Measurements from ENCODE around the gene GRIP2.

Gene GRIP2

DNA sequence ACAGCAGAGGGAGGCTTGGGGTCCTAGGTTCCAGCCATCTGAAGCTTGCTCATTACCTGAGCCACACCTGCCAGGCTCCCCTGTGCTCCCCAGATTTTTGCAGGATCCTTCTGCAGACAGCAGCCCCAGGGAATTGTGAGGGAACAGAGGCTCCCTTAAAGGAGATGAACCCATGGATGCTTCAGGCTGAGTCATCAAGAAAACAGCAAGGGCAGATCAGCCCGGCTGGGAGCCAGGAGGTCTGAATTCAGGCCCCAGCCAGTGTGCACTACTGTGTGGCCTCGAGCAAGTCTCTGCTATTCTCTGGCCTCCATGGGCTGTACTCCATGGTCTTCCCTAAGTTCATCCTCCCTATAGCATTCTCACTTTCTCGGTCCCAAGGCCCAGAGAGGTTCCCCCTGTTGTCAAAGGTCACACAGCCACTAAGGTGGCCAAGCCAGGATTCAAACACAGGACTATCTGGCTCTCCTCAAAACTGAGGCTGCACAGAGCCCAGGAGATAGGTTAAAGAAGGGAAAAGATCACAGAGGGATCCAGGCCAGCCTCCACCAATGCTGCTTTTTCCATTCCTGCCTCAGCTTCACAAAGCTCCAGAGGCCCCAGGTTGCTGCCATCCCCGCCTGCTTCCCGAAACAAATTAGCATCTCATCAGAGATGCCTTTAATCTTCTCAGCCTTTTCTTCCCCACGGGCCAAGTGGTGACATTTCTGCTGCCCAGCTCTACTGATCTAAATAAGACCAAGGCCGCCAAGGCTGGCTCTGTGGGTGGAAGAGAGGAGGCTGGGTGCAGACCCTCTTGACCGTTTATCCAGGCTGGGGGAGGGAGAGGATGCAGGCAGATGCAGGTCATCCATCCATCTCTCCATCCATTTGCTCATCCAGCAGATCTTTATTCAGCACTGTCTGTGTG, 21.2 kb upstream of the GRIP2 start:
- DNase-seq = no peak

DNA sequence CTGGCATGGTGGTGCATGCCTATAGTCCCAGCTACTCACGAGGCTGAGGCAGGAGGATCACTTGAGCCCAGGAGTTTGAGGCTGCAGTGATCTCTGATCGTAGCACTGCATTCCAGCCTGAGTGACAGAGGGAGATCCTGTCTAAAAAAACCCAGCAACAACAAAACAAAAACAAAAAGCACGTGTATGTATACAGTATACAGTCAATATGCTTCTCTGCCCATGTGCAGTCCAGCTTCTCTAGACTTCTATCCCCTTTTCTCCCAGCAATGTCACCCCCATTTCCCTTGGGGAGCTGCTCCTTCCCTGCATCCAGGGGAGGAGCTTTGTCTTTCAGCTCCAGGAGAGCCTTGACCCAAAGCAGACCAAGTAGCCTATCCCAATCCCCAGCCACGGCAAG, 20.0 kb upstream of the GRIP2 start:
- DNase-seq = no peak

DNA sequence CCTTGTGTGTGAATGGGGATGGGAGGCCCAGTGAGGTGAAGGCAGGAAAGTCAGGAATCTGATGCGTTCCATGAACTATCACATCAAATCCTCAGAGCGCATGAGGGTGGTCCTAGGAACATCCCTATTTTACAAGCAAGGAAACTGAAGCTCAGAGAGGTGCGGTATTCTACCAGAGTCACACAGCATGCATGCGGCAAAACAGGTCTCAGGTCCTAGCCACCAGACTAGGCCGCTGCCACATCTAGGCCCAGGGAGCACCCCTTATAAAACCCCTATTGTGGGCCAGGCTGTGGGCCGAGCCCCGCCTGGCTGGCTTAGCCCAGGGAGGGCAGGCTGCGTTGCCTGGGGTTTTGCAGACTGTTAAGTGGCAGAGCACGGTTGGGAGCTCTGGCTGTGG, 17.9 kb upstream of the GRIP2 start:
- DNase-seq = no peak

DNA sequence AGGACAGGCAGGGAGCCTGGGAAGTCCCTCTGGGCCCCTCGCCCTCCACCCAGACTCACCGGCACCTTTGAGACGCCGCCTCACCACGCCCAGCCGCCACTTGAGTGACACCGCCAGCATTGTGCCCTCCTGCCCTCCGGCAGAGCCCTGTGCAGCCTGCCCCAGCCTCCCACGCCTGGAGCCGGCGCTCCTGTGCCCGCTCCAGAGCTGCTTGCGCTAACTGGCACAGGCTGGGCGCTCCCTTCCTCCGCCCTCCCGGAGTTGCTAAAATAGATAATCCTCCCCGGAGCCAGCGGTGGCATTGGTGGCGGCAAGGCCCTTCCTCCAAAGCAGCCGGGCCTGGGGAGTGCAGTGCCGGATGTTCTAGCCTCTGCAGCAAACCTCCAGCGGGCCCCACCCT, 15.7 kb upstream of the GRIP2 start:
- DNase-seq = peak; percentile 24

DNA sequence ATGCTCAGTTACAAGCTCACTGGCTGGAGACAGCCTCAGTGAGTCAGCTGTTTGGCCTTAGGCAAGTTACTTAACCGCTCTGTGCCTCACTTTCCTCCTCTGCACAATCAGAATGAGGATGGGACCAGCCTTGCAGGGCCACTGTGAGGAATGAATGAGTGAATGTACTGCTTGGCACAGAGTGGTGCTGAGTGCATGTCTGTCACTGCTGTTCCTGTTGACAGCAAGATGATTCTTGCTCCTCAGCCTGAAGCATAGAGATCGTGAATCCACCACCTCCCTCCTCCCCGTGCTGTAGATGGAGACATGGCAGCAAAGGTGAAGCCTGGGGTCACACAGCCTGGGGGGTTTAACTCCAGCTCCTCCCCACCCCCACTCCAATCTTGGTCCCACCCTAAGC, 14.6 kb upstream of the GRIP2 start:
- no peak for DNase-seq

DNA sequence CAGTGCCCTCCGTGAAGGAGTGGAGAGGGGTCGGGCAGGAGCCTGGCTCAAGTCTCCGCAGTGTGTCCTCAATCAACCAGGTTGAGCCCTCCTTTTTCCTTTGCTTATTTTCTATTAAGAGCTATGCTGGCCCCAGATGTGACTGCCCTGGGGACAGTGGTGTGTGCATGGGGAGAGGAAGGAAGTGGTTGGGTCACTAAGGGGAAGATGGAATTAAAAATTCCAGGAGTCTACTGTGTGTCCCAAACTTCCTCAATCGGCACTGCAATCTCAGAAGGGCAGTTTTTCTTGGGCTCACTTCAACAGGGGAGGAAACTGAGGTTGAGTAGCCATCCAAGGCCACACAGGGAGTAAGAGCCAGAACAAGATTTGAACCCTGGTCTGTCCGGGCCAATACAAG, 13.7 kb upstream of the GRIP2 start:
- DNase-seq = no peak

DNA sequence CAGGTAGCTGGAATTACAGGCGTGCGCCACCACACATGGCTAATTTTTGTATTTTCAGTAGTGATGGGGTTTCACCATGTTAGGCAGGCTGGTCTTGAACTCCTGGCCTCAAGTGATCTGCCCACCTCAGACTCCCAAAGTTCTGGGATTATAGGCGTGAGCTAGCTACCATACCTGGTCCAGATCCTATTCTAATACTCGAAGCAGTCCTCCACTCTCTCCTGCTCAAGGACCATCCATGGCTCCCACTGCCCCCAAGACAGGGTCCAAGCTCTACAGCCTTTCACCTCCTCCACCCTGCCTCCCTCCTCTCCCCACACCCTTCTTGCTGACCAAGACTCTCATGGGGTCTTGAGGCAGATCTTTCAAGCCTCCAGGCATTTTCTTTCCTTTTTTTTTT, 12.6 kb upstream of the GRIP2 start:
- DNase-seq = no peak

DNA sequence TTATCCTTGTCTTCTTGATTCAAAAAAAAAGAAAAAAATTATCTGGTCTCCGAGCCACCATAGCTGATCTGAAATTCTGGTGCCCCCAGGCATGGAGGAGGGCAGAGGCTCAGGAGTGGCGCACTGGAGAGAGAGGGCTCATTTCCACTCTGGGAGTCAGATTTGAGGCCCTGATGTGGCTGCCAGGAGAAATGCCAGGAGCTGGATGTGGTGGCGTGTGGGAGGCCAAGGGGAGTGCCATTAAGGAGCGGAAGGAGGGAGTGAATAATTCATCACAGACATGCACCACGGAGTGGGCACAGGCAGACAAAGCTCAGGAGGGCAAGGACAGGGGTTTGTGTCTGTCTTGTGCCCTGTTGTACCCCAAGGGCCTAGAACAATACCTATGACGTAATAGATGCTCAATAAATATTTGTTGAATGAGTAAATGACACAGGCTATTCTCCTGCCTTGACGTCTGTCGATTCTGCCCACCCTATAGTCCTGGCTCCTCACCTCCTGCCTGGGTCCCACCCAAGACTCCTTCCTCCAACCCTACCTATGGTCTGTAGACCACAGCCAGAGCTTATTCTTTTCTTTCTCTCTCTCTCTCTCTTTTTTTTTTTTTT, 12.0 kb upstream of the GRIP2 start:
- no peak for DNase-seq

DNA sequence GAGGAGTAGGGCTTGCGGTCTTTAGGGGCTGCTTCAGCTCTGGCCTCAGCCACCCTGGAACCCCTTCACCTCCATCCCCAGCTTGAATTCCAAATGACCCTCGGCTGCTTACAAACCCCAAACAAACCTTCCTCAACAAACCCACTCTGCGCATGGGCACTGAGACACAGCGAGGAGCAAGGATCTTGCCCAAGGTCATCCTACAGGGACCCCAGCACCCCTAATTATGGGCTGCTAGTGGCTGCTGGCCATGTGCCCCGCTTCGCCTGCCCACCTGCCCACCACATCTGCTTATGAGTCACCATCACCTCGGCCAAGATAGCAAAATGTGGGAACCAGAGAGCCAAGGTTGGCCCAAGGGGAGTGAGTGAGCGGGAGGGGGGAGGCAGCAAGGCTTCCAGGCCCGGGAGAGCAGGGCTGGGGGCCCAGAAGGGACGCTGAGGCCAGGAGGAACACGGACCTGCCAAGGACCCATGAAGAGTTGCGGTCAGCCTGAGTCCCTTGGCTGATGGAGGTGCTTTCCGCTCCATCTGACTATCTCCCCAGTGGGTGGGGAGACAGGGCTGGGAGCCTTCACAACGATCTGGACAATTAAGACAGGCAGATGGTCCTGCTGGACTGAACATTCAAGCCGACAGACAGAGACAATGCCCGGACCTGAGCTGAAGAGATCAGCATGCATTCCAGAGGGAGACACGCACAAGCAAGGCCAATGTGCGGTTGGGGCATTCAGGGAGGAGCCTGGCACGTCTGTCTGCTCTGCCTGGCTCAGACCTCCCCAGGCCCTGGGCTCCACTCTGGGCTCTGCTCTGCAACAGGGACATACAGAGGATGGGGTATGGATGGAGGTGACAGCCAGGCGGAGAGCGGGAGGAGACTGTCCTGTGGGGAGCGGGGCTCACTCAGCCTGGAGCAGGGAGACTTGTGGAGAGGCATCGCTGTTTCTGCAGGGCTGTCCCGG, 10.8 kb upstream of the GRIP2 start:
- no peak for DNase-seq

DNA sequence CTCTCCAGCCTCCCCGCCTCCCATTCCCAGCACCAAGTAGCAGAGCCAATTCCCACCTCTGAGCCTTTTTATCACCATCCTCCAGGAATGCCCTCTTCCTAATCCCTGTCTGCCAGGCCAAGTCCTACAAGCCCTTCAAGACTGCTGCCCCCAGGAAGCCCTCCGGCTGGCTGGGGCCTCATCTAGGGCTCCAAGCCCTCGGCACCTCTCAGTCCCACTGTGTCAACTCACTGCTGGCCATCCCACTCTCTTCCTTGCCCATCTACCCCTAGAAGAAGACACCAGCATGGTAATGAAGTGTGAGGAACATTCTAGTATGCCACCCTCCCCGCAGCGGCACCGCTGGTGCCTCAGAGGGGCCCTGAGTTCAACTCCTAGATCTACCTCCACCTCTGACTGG, 10.0 kb upstream of the GRIP2 start:
- no peak for DNase-seq

DNA sequence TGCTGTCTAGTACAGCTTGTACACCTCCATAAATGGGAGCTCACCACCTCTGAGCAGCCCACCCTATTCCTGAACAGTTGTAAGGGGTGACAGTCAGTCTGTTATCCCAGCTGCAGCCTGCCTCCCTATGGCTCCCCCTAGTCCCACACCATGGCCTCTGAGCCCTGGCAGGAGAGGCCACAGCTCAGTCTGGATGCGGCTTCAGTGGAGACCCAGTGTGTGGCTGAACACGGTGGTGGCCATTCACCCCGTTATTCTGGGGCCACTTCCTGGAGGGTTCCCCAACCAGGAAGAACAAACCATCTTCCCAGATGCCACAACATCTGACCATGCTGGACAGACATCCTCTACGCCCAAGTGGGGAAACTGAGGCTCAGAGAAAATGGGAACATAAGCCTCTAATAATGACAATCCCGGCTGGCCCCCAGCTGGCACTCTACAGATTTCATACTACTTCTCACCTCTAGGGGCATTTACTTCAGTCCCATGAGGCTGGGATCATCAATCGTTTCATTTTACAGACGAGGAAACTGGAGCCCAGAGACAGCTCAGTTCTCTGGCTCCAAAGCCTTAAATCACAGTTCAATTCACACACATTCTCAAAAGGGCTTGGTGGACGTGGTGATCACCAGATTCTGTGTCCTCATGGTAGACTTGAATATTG, 9.2 kb upstream of the GRIP2 start:
- DNase-seq = no peak

DNA sequence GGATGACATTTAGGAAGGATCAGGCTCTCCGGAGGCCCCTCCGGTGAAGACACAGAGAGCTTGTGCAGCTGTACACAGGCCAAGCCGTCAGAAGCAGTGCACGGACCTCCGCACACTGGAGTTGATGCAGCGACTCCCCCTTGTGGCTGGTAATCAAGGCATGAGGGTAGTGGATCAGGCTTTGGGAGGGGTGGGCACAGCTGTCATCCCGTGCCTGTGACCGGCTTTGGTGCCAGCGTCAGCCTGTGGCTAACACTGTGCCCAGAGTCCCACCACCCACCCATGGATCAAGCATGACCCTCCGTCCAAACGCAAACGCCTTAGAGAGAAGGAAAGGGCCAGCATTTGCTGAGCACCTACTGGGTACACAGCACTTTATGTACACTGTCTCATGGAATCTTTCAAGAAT, 8.2 kb upstream of the GRIP2 start:
- peak; percentile 41 for DNase-seq

DNA sequence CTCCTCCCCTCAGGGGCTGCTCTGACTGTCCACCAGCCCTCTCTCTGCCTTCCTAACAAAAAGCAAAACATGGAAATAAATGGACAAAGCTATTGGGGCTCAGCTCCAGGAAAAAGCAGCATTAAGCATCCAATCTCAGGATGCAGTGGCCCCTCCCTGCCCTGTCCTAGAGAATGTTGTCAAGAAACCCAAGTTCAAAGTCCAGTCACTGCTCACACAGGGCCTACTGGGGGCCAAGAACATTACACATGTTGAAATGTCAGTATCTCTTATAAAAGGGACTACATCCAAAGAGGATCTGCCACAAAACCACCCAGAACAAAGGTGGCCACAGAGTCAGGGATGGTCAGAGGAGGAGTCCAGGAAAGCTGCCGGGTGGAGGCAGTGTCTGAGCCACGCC, 7.6 kb upstream of the GRIP2 start:
- no peak for DNase-seq

DNA sequence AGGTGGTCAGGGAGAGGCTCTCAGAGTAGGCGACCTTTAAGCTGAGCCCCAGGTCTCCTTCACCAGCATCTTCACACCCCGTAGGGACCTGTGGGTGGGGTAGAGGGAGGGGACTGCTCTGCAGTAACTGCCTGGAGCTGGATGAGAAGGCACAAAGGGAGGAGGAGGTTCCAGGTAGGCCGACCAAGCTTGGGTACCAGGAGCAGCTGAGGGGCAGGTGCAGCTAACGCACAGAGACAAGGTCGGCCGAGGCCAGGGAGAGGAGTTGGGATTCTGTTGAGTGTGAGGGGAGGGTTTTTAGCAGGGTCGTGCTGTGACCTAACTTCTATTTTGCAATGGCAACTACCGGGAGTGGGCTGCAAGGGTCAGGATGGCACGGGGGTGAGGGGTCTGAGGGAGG, 5.9 kb upstream of the GRIP2 start:
- DNase-seq = no peak

DNA sequence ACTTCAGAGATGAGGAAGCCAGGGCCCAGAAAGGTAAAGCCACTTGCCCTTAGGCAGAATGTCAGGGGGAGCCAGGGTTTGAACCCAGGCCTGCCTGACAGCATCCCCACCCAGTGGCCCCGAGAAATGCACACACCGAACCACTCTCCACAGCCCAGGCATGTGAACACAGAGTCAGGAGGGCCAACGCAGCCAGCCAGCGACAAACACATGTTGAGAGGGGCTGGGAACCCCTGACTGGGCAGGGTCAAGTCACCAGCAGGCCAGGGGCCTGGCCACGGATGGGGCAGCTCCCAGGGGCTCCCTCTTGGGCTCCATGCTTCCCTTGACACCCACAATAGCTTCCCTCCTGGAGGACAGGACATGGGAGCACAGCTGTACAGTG, 5.1 kb upstream of the GRIP2 start:
- no peak for DNase-seq

DNA sequence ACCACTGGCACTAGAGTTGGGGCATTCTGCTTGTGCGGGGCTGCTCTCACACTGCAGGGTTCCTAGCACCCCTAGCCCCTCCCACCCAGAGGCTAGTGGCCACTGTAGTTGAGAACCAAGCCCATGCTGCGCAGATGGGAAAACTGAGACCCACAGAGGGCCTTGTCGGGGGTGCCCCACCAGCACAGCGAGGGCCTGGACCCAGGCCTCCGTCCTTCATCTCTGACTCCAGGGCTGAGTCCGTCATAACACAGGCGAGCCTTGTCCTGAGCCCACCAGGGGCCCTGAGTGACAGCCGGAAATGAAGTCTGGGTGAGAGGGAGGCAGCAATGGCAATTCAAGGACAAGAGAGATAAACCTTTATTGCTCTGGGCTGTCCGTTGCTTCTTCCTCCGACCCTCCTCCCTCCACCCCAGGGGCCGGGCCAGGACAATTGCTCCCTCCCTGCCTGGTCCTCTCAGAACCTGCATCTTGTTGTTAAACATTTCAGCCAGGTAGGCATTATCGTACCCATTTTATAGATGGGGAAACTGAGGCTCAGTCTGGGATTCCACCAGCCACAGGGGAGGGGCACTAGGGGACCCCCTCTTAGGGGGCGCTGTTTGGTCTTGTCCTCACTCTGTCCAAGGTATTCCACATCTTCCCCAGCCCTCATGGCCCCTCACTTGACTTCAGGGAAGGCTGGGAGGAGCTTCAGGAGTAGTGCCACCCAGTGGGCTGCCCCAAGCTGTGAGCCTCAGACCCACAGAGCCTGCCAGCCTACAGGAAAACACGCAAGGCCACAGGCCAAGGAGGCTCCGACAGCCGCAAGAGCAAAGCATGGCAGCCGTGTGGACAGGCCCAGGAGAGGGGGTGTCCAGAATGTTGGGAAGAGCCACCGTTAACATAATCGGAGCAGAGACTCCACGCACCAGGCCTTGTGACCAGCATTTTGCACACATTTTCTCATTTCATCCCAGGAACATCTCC, 4.4 kb upstream of the GRIP2 start:
- no peak for DNase-seq

DNA sequence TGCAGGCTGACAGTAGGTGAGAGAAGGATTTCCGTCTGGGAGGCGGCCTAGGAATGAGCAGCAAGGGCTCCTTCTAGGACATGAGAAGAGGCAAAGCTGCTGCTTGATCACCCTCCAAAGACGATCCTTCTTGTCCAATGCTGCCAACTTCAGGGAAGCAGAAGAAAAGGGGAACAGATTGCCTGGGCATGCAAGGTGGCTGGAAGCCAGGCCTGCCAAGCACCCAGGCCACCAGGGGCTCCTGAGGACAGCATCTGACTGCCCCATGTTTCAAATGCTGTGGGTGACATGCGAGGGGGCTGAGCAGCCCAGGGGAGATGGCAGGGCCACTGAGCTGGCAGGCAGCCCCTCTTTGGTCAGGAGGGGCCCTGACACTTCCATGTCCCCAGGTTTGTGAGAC, 3.3 kb upstream of the GRIP2 start:
- no peak for DNase-seq

DNA sequence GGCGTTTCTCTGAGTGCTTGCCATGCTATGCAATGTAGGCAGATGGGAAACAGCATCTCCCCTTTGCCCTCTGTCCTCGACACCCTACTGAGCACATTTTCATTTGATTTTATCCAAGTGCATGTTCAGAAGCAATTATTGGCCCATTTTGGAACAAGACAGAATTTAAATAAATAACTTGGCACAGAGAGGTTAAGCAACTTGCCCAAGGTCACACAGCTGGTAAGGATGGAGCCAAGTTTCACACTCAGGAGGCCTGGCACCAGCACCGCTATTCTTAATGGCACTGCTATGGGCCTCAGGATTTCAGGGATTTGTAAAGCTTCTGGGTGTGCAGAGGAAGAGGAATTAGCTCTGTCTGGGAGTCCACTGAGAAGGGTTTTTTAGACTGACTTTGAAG, 2.5 kb upstream of the GRIP2 start:
- DNase-seq = no peak

DNA sequence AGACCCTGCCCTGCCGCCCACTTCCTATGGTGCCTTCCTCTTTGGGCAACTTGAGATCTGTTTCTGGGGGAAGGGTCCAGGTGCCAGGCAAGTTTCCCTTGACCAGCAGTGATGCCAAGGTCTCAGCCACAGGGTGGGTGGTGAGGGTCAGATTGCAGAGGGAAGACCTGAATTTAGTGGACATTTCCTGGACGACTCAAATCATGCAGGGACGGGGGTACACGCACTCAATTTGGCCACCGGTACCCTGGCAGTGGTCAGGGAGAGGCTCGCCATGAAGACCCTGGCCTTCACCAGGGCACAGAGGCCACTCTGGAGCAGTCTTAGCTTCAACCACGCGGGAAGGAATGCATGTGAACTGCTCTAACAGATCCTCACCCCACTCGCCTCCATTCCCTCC, 1.5 kb upstream of the GRIP2 start:
- DNase-seq = no peak

DNA sequence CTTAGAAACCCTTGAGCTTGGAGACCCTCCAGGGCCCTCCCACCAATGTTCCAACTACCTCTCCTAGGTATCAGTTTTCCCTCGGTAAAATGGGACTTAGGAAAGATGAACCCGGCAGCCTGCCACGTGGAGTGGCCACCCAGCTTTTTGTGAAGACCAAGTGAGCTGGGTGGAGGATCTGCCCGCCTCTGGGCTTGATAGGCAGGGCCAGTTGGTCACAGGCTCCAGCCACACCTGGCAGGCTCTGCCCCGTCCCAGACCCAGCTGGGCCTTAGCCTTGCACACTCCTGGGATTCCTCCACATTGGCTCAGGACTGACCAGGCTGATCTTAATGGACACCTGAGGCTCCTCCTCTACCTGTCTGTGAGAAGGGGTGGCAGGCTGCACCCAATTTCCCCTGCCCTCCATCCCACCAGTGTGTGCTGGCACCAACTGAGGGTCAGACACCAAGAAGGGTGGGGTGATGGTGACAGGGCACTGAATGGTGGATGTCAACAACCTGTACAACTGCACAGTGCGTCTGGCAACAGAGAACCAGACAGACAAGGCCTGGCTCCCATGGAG, 761 bp upstream of the GRIP2 start:
- DNase-seq = no peak

DNA sequence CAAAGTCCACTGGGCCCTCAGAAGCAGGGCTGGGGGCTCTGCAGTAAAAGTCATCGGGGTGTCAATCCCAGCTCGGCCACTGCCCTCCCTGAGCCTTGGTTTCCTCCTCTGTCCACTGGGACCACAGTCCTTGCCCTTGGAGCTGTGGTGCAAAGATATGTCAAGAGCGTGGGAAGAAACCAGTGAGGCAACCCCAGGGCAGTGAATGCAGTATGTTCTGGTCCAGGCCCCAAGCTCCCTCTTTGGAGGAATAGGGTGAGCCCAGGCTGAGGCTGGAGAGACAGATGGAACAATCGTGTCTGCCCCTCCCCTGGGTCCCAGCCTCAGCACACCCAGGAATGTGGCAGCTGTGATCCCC, 779 bp downstream of the GRIP2 start:
- DNase-seq = no peak

Data from NCI-H1436 (cell line).